ENCODE measurements around the gene ABCD2.
"Not testable (repeated sequence)": the region's sequence is repeated elsewhere in the genome, so short reads cannot be mapped to it uniquely, and the experiment has no call there.

Gene ABCD2

DNA sequence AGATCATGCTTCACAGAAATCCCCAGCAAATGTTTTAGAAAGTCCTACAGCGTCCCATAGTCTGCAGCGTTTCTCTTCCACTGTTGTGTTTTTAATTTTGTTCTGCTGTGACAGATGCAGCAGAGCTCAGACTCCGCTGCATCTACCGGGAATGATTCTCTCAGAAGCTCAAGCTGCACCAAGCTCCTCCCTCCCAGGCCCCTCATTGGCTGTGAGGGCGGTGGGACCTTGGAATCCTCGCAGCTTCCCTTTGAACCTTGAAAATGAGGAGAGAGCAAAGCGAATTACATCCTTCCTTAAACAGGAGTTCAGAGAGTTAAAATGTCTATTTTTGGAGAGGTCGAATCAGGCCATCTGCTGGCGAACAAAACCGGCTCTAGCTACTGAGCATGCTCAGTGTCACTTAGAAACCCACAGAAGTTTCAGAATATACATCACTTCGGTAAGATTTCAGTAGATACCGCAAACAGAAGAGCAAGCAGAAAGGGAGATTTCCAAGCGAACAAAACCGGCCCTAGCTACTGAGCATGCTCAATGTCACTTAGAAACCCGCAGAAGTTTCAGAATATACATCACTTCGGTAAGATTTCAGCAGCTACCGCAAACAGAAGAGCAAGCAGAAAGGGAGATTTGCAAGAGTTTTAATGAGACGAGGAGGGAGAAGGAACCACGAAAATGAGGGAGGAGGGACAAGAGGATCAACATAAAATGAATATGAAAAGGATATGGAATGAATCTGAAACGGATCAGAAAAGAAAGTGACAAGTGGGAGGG is at the start of gene ABCD2:
TSS of gene ABCD2 (minus strand) at position 144 of the 774 bp plus-strand sequence. CDS start 188 bp downstream, outside the sequence.
- DNase-seq = no peak

DNA sequence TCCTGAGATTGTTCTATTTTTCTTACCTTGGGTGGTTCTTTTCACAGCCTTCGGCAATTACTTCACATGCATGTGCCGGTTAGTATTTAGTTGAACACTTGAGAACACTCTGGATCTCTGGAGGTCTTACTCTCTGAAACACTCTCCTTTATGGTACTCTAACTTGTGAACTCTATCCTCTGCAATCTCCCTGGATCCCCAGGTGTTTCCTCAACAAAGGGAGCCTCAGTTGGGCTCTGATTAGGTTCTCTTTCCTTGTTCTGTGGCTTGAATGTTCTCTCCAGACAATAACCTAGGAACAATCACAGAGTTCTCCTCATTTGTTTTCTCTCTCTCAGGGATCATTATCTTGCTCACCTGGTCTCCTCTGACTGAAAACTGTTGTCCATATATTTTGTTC is 40.5 kb upstream of the ABCD2 start:
- DNase-seq = no peak

- DNase-seq = no peak
Observed at GRCh38 chr12:39647383-39647782, 27.8 kb upstream of the ABCD2 start.

DNA sequence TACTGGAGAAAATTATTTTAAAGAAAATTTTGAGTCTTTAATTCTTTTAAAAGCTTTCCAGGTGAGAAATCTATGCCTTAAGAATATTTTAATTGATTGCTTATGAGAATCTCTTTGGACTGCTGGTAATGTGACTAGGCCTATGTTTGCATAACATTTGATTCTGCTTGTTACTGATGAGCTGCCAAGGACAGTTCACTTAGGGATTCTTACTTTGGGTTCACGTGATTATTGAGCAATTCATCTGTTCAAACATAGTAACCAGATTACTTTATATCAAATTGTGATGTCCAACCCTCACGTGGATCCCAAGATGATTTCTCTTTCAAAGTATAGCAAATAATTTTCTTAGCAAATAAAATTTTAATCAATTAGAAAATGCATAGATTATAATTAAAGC is 27.4 kb upstream of the ABCD2 start:
- no peak for DNase-seq

DNA sequence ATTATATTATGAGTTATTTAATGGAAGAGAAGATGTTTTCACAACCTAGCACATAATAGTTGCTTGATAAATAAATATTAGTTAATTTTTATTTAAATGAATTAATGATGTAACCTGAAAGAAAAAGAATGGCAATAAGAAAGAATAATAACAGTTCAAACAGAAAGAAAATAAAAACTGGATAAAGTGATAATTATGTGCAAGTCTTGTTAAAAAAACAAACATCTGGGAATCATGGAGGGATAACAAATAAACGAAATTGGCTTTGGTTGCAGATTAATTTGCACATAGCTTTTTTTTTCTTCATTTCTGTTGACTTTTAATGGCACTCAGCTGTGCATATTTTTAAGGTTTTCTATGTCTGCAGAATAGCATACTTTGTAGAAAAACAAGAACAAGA is 23.4 kb upstream of the ABCD2 start:
- DNase-seq = no peak

GRCh38 chr12:39638840-39639239 is 19.2 kb upstream of the ABCD2 start:
- no peak for DNase-seq

GRCh38 chr12:39638178-39638577 is 18.6 kb upstream of the ABCD2 start:
- DNase-seq = no peak

- DNase-seq = no peak
Observed at GRCh38 chr12:39632670-39633069, 13.1 kb upstream of the ABCD2 start.

DNA sequence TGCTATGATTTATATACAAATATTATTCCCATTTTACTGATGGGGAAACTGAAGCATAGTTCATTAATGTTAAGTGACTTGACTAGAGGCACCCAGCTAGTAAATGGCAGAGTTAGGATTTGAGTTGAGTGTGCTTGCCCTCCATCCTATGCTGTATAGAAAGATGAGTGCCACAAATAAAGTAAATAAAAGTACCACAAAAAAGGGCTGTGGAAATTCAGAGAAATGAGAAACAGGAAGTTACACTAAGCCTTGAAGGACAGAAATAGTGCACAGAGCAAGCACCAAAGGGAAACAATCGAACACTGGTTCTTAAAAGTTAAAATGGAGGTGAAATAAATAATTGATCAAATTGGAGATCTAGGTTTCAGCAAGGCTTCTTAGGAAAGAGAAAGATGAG is 9.2 kb upstream of the ABCD2 start:
- no peak for DNase-seq

- DNase-seq = no peak
Observed at GRCh38 chr12:39627914-39628313, 8.3 kb upstream of the ABCD2 start.

GRCh38 chr12:39626033-39626814 is 6.6 kb upstream of the ABCD2 start:
- no peak for DNase-seq

- no peak for DNase-seq
Observed at GRCh38 chr12:39623919-39624318, 4.3 kb upstream of the ABCD2 start.

DNA sequence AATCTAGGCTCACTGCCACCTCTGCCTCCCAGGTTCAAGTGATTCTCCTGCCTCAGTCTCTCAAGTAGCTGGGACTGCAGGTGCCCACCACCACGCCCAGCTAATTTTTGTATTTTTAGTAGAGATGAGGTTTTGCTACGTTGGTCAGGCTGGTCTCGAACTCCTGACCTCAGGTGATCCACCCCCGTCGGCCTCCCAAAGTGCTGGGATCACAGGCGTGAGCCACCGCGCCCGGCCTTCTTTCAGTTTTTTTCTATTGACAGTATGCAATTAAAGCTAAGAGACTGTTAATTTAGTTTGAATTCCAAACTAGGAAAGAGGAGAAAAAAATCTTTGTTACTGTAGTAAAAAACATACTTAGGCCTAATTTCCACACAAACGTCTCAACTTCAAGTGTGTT is 3.6 kb upstream of the ABCD2 start:
- not testable (repeated sequence) for DNase-seq

DNA sequence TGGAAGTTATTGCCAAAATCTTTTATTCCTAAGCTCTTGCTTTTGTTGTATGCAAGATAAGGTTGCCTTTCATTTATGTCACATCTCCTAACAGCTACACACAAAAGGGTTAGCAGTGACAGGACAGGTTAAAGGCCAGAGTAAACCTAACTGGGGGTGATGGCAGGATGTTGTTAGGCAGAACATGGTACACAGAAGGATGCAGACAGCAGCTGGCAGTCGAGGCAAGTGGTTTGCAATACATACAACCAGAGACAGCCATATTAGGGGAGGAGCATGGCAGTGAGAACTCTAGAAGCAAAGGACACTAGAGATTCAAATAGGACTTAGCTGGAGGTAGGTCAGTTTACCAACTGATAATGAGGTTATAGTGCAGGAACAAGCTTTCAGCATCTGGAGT is 2.7 kb upstream of the ABCD2 start:
- no peak for DNase-seq

- DNase-seq = no peak
Observed at GRCh38 chr12:39621670-39622069, 2.1 kb upstream of the ABCD2 start.

- no peak for DNase-seq
Observed at GRCh38 chr12:39620659-39621658, 1.4 kb upstream of the ABCD2 start.

DNA sequence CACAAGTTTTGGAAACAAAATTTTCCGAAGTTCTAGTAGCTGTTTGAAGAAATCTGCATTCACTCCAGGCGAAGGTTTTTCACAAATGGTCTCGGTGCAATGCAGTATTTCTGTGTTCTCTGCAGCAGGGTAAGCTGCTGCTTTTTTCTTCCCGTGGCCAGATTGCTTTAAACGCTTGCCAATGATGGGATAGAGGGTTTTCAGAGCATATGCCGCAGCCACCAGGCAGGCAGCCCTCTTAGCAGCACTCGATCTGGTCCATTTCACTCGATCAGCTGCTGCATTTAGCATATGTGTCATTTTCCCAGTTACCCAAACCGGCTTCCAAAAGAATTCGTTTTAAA is 315 bp downstream of the ABCD2 start:
- no peak for DNase-seq

DNA sequence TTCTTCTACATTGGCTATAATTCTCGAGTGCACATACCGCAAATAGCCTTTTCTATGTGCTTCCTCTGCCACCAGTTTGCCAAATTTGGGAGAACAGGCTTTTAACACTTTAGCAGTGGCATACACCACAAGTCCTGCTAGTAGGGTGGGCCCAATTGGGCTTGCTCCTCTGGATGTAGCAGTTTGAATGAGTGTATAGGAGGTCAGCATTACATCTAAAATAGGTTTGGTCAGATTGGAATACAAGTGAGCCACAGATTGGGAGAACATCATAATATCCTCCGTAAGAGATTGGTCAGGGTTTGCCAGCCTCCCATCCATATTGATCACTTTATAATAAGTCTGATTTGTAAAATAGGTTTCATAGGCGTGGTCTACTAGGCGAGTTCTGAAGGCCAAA is 902 bp downstream of the ABCD2 start:
- no peak for DNase-seq

DNA sequence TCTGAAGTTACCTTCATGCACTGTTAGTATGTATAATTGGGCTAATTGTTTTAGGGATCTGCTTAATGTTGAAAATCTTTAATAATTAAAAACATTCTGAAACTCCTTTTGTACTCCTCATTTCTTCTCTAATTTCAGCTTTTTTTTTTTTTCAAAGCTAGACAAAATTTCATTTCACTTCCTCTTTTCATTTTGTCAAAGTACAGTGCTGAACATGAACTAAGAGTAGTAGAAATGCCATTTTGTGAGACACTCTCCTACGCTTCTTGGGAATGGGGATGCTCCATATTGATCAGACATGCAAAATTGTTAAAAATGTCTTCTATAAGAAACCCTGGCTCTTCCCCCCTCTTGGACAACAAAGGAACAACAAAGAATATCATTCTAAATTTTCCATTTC is 1.7 kb downstream of the ABCD2 start:
- no peak for DNase-seq

GRCh38 chr12:39616666-39617065 is 2.9 kb downstream of the ABCD2 start:
- no peak for DNase-seq

- DNase-seq = no peak
Observed at GRCh38 chr12:39616251-39616650, 3.4 kb downstream of the ABCD2 start.

DNA sequence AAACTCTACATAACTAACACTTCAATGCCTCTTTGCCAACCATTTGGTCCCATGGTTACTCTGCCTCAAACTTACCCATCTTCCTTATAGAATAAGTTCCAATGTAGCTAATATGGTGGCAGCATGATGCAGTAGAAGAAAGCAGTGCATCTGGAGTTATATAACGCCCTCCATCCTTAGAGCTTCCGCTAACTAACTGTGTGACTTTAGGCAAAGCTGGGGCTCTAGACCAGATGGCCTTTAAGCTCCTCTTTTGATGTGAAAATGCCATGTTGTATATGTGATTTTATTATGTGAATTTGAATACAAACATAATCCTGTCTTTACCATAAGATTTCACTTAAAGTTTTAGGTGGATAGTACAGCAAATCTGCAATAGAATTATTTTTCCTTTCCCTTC is 6.1 kb downstream of the ABCD2 start:
- DNase-seq = no peak

GRCh38 chr12:39612250-39612649 is 7.4 kb downstream of the ABCD2 start:
- DNase-seq = no peak
